Fibroblast of peridontal ligament (primary cell): ENCODE data around the gene IKZF3.

Experiments used
- DNase-seq: peaks from one replicate; pipeline ENCODE4 v3.0.0-alpha.2; 2010; ENCODE audit errors: extremely low read depth

Gene IKZF3

GRCh38 chr17:39814497-39814896 is 49.6 kb downstream of the IKZF3 start:
- no peak for DNase-seq

GRCh38 chr17:39813631-39814030 is 50.5 kb downstream of the IKZF3 start:
- no peak for DNase-seq

GRCh38 chr17:39812466-39812865 is 51.6 kb downstream of the IKZF3 start:
- DNase-seq, result no peak

GRCh38 chr17:39810939-39811728 is 53.0 kb downstream of the IKZF3 start:
- no peak for DNase-seq

GRCh38 chr17:39809221-39809620 is 54.9 kb downstream of the IKZF3 start:
- no peak for DNase-seq

- DNase-seq, result no peak
Observed at GRCh38 chr17:39808409-39808997, 55.6 kb downstream of the IKZF3 start.

GRCh38 chr17:39804839-39805238 is 59.3 kb downstream of the IKZF3 start:
- DNase-seq, result no peak

- no peak for DNase-seq
Observed at GRCh38 chr17:39801055-39801454, 63.1 kb downstream of the IKZF3 start.

GRCh38 chr17:39800540-39800939 is 63.6 kb downstream of the IKZF3 start:
- DNase-seq, result no peak

GRCh38 chr17:39799395-39799794 is 64.7 kb downstream of the IKZF3 start:
- DNase-seq, result no peak

- no peak for DNase-seq
Observed at GRCh38 chr17:39794249-39794970, 69.7 kb downstream of the IKZF3 start.

GRCh38 chr17:39793301-39793872 is 70.7 kb downstream of the IKZF3 start:
- DNase-seq, result no peak

- DNase-seq, result no peak
Observed at GRCh38 chr17:39792526-39793221, 71.4 kb downstream of the IKZF3 start.

GRCh38 chr17:39791111-39791992 is 72.8 kb downstream of the IKZF3 start:
- no peak for DNase-seq

GRCh38 chr17:39787743-39788484 is 76.2 kb downstream of the IKZF3 start:
- no peak for DNase-seq

- no peak for DNase-seq
Observed at GRCh38 chr17:39787041-39787440, 77.1 kb downstream of the IKZF3 start.

- no peak for DNase-seq
Observed at GRCh38 chr17:39782980-39783379, 81.1 kb downstream of the IKZF3 start.

- DNase-seq, result no peak
Observed at GRCh38 chr17:39782481-39782880, 81.6 kb downstream of the IKZF3 start.

GRCh38 chr17:39781861-39782213 is 82.3 kb downstream of the IKZF3 start:
- no peak for DNase-seq
